Glutamatergic neuron (in vitro differentiated cells): ENCODE data around the gene UQCR11. TPM values are rescaled to one million over a fixed set of nuclear protein-coding genes. Genes with fewer than 3 reads are reported as not detected.

Source experiments
- DNase-seq: peaks from one replicate; pipeline ENCODE4 v3.0.0; 2022
- H3K27ac Mint-ChIP-seq: one replicate; pipeline ENCODE4 v1.8.0; 2020; ENCODE audit warnings: mild to moderate bottlenecking, mixed read lengths, inconsistent platforms; ENCODE audit not compliant: unreplicated experiment
- H3K27me3 Mint-ChIP-seq: one replicate; pipeline ENCODE4 v1.8.0; 2020; ENCODE audit warnings: mild to moderate bottlenecking, moderate library complexity, mixed read lengths, inconsistent platforms; ENCODE audit not compliant: unreplicated experiment
- H3K36me3 Mint-ChIP-seq: one replicate; pipeline ENCODE4 v1.8.0; 2020; ENCODE audit warnings: mild to moderate bottlenecking, mixed read lengths, inconsistent platforms; ENCODE audit not compliant: unreplicated experiment
- H3K4me1 Mint-ChIP-seq: one replicate; pipeline ENCODE4 v1.8.0; 2020; ENCODE audit warnings: mild to moderate bottlenecking, low read depth, mixed read lengths, inconsistent platforms; ENCODE audit not compliant: unreplicated experiment
- H3K4me3 Mint-ChIP-seq: one replicate; pipeline ENCODE4 v1.8.0; 2020; ENCODE audit warnings: mild to moderate bottlenecking, mixed read lengths, inconsistent platforms; ENCODE audit not compliant: unreplicated experiment
- H3K9me3 Mint-ChIP-seq: one replicate; pipeline ENCODE4 v1.8.0; 2020; ENCODE audit warnings: mild to moderate bottlenecking, moderate library complexity, mixed read lengths, inconsistent platforms; ENCODE audit not compliant: unreplicated experiment
- total RNA-seq: library from RNA; stranded (reverse); fragmentation: NEBNext Ultra II Directional; extraction: Animal tissue kit (Norgen Biotek cat#: 25700); gene quantifications from one replicate; pipeline ENCODE4 v1.2.1, GENCODE V29; 2021; ENCODE audit not compliant: unreplicated experiment
- TF ChIP-seq, protein P1 (sequence below): fragments of 200-600 bp; sonication (generic); IDR thresholded peaks from one replicate; pipeline ENCODE4 v1.5.0; 2021; ENCODE audit not compliant: partially characterized antibody, unreplicated experiment

UQCR11 gene
- total RNA-seq, 1 donor from 2014 or later, result 204 TPM

DNA sequence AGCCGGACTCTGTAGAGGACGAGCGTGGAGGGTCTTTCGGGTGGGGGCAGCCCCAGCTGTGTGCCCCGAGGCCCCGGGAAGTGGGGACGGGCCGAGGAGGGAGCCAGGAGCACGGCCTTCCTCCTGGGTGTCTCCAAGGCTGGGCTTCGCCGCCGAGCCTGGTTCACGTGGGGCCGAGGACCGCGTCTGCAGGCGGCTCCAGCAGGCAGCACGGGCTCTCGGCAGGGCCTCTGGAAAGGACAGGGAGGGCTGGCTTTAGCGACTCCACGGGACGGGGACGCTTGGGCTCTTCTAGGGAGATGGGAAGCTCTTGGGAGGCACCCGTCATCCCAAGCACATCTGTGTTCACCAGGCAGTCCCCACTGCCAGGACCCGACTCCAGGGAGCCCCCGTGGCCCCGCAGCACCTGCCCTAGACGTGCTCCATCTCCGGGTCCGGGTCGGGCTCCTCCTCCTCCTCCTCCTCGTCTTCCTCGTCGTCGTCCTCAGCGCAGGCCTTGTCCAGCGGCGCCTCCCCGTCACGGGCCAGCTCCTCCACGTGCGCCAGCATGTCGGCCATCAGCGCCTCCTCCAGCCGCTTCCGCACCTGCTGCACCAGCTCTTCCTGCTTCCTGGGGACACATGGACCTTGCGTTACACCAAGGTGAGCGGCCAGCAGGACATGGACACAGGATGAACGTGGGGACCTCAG lies 27.2 kb downstream of the UQCR11 start:
- H3K9me3 Mint-ChIP-seq, result peaks cover 4% of the 10 kb centered on the region
- no peak overlapping the region for H3K4me3 Mint-ChIP-seq
- H3K27me3 Mint-ChIP-seq, result peaks cover 7% of the 10 kb centered on the region
- no peak overlapping the region for H3K27ac Mint-ChIP-seq
- no peak for DNase-seq
- H3K36me3 Mint-ChIP-seq, result no peaks in the 10 kb centered on the region
- TF ChIP-seq, protein P1, sequence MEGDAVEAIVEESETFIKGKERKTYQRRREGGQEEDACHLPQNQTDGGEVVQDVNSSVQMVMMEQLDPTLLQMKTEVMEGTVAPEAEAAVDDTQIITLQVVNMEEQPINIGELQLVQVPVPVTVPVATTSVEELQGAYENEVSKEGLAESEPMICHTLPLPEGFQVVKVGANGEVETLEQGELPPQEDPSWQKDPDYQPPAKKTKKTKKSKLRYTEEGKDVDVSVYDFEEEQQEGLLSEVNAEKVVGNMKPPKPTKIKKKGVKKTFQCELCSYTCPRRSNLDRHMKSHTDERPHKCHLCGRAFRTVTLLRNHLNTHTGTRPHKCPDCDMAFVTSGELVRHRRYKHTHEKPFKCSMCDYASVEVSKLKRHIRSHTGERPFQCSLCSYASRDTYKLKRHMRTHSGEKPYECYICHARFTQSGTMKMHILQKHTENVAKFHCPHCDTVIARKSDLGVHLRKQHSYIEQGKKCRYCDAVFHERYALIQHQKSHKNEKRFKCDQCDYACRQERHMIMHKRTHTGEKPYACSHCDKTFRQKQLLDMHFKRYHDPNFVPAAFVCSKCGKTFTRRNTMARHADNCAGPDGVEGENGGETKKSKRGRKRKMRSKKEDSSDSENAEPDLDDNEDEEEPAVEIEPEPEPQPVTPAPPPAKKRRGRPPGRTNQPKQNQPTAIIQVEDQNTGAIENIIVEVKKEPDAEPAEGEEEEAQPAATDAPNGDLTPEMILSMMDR, result no peak
- no peaks in the 10 kb centered on the region for H3K4me1 Mint-ChIP-seq

DNA sequence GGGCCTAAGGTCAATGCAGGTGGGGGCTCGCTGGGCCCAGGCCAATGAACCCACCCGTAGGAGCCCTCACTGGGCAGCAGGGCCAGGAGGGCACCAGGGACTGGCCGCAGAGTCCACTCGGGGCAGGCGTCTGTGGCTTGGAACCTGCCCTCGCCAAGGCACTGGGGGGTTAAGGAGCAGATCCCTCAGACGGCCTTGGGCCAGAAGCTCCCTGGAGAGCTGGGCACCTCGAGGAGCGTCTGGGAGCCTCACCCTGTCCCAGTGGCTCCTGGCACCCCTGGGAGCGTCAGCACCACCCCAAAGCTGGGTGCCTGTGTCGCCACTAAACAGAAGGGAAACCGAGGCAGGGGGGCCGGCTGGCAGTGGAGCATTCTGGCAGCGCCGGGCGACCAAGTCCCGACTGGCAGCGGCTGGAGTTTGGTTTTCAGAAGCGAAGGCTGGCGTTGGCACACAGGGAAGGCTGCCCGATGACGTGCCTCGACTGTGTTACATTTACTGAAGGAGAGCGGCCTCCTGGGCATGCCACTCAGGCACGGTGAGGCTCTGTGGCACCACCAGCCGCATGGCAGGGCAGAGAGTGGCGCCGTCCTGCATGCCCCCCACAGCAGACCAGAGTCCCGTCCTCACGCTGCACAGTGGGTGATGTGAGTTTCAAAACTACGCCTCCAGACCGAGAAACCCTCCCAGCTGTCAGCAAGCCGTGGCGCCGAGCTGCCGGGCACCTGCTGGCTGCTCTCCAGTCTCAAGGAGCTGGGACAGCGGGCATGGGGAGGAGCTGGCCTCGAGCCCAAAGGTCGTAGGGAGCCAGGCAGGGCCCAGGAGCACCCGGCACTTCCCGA lies 28.0 kb downstream of the UQCR11 start:
- no peak overlapping the region for H3K27ac Mint-ChIP-seq
- peaks cover 4% of the 10 kb centered on the region for H3K9me3 Mint-ChIP-seq
- peaks cover 7% of the 10 kb centered on the region for H3K27me3 Mint-ChIP-seq
- no peak for DNase-seq
- TF ChIP-seq, protein P1, result no peak
- H3K4me1 Mint-ChIP-seq, result no peaks in the 10 kb centered on the region
- no peaks in the 10 kb centered on the region for H3K36me3 Mint-ChIP-seq
- no peak overlapping the region for H3K4me3 Mint-ChIP-seq

DNA sequence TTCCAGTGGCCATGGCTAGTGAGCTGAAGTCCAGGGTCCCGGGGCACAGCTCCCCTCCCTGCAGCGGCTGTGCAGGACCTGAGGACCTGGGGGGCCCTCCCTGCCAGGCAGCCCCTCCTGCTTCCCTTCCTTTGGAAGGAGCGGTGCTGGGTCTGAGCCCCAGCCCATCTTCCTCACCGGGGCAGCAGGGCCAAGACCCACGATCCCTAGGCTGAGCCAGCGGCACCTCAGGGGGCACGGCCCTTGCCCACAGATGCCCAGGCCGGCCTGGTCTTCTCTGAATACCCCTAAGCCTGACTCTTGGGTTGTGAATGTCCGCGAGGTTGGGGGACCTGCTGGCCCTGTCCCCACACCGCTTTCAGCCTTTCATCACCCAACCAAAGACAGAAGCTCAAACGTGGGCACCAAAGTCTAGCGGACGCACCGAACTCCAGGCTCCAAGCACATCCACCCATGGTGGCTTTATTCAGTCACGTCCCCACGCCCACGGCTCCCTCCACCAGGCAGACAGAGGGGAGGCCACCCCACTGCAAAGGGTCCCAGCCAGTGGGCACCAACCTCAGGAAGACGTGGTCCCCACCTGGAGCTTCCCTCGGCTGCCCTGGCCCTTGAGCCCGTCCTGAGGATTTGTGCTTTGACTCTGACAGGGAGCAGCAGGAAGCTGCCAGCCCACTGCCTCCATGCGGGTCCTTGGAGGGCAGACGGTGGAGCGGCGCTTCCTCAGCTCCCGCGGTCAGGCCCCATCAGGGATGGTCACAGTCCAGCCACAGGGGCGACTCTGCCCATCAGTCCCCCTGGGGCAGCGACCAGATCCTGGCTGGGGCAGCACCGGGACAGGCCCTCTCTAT lies 28.8 kb downstream of the UQCR11 start:
- Mint-ChIP-seq H3K27ac (no peak overlapping the region), H3K4me3 (no peak overlapping the region), H3K9me3 (peaks cover 4% of the 10 kb centered on the region), H3K36me3 (no peaks in the 10 kb centered on the region), H3K4me1 (no peaks in the 10 kb centered on the region), H3K27me3 (peaks cover 9% of the 10 kb centered on the region)
- TF ChIP-seq, protein P1, result no peak
- no peak for DNase-seq

DNA sequence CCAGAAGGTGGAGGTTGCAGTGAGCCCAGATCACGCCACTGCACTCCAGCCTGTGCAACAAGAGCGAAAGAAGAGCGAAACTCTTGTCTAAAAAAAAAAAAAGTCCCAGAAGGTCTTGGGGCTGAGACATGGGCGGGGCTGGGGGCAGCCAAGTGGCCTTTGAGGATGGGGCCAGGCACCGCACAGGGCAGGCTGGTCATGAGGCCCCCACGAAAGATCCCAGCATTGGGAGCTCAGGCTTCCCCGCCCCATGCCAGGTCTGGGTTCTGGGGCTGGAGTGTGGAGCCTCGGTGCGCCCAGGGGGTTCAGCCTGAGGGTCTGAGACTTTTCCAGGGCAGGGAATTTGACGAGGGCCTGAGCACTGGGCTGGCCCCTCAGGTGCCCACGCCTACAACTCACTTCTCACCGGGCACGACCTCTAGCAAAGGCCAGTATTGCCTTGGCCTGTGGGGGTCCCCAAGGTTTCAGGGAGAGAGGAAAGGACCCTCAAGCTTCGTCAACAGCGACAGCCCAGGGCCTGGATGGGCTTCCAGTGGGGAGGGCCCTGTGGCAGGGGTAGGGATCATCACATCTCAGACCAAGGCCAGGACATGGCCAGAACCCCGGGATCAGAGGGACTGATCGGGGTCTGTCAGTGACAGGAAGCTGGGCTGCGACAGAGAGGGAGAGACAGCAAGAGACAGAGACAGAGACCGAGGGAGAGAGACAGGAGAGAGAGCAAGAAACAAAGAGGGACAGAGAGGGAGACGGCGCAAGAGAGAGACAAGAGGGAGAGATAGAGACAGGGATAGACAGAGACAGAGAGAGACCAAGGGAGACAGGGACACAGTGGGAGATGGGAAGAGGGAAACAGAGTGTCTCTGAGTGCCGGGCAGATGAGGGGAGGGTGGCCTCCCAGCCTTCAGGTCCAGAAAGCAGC lies 29.7 kb downstream of the UQCR11 start:
- H3K9me3 Mint-ChIP-seq, result peaks cover 4% of the 10 kb centered on the region
- TF ChIP-seq, protein P1, result no peak
- H3K4me3 Mint-ChIP-seq, result no peak overlapping the region
- no peaks in the 10 kb centered on the region for H3K36me3 Mint-ChIP-seq
- H3K27me3 Mint-ChIP-seq, result peaks cover 9% of the 10 kb centered on the region
- no peak overlapping the region for H3K27ac Mint-ChIP-seq
- no peaks in the 10 kb centered on the region for H3K4me1 Mint-ChIP-seq
- DNase-seq, result no peak
